Activated naive CD8-positive, alpha-beta T cell treated with anti-CD3 and anti-CD28 coated beads, Interleukin-2, amount 50 U/mL, for 16 hours (primary cell): ENCODE measurements around the gene KATNBL1.
"Not testable (repeated sequence)": the region's sequence is repeated elsewhere in the genome, so short reads cannot be mapped to it uniquely, and the experiment has no call there.

ENCODE experiments used
- DNase-seq: peaks from one replicate; pipeline ENCODE4 v3.0.0-alpha.2; 2020; ENCODE audit warnings: low read depth, low spot score

The KATNBL1 gene

DNA sequence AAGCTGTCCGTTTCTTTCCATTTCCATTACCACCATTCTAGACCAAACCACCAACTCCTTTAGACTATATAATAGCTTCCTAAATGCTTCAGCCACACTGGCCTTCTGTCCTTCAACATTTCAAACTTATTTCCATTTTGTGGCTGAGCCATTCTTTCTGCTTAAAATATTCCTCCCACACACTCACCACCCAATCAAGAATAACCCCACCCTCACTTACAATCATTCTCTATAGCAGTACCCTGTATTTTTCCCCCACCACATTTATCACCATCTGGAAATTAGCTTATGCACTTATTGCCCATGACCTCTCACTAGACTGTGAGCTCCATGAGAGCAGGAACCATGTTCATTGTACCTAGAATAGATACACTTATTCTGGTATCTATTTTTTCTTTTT, 6.6 kb downstream of the KATNBL1 start:
- DNase-seq = no peak

- not testable (repeated sequence) for DNase-seq
Observed at GRCh38 chr15:34193272-34193671, 16.6 kb downstream of the KATNBL1 start.

DNA sequence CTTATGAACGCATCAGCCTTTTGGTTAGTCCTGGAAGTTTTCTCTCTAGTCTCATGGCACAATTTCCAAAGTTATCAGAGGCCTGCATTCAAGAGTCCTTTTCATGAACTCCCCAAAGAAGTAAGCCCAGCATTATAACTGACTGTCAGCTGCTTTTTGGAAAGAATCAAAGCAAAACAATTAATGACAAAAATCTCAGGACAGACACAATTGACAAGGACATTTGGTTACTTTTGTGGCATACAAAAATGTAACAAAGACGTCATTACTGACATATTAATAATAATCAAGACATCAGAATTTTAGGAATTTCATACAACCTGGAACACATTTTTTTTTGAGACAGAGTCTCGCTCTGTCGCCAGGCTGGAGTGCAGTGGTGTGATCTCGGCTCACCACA, 21.2 kb downstream of the KATNBL1 start:
- DNase-seq = no peak

GRCh38 chr15:34185666-34186065, 24.2 kb downstream of the KATNBL1 start:
- no peak for DNase-seq

DNA sequence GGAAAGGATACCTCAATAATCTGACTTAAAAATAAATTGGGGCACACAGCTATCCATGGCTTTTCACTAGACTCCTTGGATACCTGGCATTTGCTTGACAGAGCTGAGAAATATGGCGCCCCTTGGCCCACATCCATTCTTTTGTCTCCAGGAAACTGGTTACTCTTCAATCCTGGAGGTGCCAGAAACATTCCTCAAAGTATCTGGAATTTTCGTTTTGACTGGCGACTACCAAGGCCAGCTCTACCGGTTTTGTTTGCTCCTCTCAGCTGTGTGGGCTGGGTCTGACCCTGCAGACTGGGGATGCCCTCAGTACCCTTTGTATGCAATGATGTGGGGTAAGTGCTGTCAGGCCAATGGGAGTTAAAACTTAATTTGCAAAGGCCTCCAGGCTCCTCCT, 27.0 kb downstream of the KATNBL1 start:
- no peak for DNase-seq

DNA sequence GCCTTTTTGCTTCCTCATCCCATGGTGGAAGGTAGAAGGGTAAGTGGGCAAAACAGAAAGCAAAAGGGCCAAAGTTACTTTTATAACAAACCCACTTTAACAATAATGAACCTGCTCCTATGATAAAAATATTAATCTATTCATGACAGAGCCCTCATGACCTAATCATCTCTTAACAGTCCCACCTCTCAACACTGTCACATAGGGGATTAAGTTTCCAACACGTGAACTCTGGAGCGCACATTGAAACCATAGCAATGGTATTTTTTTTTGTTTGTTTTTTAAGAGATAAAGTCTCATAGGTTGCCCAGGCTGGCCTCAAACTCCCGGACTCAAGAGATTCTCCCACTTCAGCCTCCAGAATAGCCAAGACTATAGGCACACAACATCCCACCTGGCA, 30.7 kb downstream of the KATNBL1 start:
- no peak for DNase-seq

- not testable (repeated sequence) for DNase-seq
Observed at GRCh38 chr15:34165987-34166573, 43.8 kb downstream of the KATNBL1 start.

DNA sequence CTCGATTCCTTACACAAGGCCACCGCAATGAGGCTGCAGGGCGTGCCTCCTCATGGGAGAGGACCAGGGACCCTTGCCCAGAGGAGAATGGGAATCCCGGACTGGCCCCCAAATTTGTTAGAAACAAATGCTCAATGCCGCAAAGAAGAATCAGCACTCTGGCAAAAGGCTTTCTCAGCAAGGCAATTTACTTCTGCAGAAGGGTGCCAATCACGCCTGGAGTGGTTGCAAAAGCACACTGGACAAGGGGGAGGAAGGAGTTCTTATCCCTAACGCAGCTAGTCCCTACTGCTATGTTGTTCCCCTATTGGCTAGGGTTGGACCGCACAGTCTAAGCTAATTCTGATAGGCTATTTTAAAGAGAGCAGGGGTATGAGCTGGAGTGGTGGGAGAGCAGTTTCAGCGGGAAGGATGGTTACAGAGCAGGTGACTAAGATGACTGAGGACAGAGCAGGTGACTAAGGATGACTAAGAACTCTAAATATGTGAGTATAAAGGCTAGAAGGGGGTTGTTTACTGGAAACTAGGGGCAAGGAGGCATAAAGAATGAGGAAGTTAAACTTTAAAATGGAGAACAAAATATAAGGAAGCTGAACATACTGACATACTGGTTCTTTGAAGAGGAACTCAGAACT, 48.5 kb downstream of the KATNBL1 start:
- no peak for DNase-seq

- no peak for DNase-seq
Observed at GRCh38 chr15:34160735-34161134, 49.2 kb downstream of the KATNBL1 start.

GRCh38 chr15:34158355-34158754, 51.5 kb downstream of the KATNBL1 start:
- no peak for DNase-seq

- no peak for DNase-seq
Observed at GRCh38 chr15:34155859-34156258, 54.0 kb downstream of the KATNBL1 start.

DNA sequence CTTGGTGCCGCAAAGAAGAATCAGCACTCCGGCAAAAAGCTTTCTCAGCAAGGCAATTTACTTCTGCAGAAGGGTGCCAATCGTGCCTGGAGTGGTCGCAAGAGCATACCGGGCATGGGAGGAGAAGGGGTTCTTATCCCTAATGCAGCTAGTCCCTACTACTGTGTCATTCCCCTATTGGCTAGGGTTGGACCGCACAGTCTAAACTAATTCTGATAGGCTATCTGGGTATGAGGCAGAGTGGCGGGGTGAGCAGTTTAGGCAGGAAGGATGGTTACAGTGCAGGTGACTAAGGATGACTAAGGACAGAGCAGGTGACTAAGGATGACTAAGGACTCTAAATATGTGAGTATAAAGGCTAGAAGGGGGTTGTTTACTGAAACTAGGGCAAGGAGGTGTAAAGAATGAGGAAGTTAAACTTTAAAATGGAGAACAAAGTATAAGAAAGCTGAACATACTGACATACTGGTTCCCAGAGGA, 55.1 kb downstream of the KATNBL1 start:
- no peak for DNase-seq

GRCh38 chr15:34147371-34148140, 62.3 kb downstream of the KATNBL1 start:
- no peak for DNase-seq

DNA sequence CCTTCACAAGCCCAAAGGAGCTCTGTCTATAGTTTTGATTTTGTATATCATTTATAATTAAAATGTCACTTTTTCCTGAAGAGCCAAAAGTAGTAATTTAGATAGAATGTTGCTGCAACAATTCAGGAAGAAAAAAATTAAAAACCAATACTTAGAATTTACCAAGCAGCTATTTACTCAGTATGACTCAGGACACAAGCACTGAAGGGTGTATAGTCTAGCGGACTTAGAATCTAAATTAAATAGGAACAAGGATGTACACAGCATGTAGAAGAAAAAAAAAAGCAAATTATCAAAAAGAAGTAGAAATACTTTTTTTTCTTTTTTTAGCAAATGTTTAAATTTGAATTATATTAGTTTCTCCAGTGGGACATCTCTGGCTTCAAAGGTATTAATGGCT, 76.4 kb downstream of the KATNBL1 start:
- no peak for DNase-seq

- no peak for DNase-seq
Observed at GRCh38 chr15:34132881-34133280, 77.0 kb downstream of the KATNBL1 start.

DNA sequence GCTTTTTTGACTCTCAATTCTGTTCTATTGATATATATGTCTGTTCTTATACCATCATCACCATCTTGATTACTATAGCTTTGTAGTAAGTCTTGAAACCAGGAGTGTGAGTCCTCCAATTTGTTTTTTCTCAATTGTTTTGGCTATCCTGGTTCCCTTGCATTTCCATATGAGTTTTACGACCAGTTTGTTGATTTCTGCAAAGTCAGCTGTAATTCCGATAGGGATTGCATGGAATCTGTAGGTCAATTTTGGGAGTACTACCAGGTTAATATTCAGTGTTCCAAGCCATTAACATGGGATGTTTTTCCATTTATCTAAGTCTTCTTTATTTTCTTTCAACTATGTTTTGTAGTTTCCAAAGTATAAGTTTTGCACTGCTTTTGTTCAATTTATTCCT, 81.0 kb downstream of the KATNBL1 start:
- DNase-seq = no peak

DNA sequence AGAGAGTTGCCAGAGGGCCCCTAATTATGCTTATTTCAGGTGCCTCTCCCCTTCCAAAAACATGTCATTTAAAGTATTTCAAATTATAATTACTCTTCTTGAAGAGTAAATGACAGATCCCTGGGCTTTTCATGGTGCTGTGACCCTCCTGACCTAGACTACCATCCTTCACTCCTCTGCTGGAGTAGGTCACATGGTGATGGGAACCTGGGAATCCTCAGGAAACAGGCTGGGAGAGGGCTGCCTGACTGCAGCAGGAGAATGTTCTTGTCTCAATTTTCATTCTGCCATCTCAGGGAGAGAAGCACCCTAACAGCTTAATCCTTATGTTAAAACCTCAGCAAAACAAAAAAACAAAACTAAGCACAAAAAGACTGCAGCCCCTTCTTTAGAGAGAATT, 83.4 kb downstream of the KATNBL1 start:
- no peak for DNase-seq

DNA sequence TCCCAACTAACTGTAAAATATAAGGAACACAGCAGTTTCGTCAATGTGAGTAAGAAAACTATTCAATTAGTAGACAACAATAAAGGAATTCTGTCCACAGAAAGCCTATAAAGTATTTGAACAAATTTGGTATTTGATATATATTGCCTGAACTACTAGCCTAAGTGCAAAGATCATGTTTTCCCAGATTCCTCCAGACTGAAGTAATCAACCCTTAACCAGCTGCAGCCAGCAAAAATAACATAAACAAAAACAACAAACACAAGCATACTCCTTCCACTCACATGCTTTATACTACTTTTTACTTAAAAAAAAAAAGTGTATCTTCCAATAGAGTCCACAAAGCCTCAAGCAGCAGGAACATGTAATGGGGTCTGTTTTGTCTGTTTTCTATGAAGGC, 84.0 kb downstream of the KATNBL1 start:
- DNase-seq = no peak

DNA sequence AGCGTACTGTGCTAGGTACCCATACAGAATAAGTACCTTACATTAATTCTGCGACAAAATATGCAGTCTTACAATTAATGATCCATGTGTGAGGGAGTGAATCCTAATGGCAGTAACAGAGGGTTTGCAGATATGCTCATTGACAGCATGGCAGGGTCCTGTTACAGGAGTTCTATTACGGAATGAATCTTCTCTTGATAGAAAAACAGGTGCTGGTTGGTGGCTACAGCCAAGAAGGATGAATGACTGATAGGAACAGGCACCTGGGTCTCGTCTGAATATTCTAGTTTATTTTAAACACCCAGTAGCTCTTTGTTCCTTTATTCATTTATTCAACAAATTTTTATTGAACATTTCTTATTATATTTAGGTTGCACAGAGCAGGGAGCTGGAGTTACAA, 85.2 kb downstream of the KATNBL1 start:
- DNase-seq = no peak

DNA sequence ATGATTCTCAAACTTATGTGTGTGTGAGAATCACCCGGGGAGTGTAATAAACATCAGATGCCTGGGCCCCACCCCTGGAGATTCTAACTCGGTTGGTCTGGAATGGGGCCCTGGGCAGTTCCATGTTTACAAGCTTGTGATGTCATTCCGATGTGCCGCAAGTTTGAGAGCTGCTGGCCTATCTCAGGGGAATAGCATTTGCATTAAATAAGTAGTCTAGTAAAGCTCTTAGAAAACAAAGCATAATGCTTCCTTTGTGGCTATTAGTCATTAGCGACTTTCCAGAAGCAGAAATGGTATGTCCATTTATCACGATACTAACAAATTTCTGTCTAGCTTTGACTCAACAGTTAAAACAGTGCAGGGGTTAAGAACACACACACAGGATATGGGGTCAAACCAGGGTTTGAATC, 87.1 kb downstream of the KATNBL1 start:
- DNase-seq = no peak

GRCh38 chr15:34121786-34122185, 88.1 kb downstream of the KATNBL1 start:
- not testable (repeated sequence) for DNase-seq

DNA sequence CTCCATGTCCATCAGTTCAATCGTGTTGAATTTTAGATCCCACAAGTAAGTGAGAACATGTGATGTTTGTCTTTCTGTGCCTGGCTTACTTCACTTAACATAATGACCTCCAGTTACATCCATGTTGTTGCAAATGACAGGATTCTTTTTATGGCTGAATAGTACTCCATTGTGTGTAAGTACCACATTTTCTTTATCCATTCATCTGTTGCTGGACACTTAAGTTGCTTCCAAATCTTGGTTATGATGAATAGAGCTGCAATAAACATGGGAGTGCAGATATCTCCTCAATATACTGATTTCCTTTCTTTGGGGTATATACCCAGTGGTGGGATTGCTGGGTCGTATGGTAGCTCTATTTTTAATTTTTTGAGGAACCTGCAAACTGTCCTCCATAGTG, 89.5 kb downstream of the KATNBL1 start:
- not testable (repeated sequence) for DNase-seq

GRCh38 chr15:34119291-34119690, 90.6 kb downstream of the KATNBL1 start:
- no peak for DNase-seq
